GM23248 (cell line): Measurements from ENCODE around the gene C2CD4A.

ENCODE experiments used
- EZH2 ChIP-seq: fragments of 200-600 bp; sonication (generic); IDR thresholded peaks from 2 replicates; pipeline ENCODE4 v1.6.1; 2018; ENCODE audit warnings: antibody characterized with exemption, mild to moderate bottlenecking; ENCODE audit not compliant: insufficient read depth, poor library complexity, severe bottlenecking
- EZH2phosphoT487 ChIP-seq: fragments of 200-600 bp; sonication (generic); IDR thresholded peaks from 2 replicates; pipeline ENCODE4 v1.6.1; 2018; ENCODE audit warnings: antibody characterized with exemption, moderate library complexity, mild to moderate bottlenecking, low read depth; ENCODE audit not compliant: insufficient read depth

DNA sequence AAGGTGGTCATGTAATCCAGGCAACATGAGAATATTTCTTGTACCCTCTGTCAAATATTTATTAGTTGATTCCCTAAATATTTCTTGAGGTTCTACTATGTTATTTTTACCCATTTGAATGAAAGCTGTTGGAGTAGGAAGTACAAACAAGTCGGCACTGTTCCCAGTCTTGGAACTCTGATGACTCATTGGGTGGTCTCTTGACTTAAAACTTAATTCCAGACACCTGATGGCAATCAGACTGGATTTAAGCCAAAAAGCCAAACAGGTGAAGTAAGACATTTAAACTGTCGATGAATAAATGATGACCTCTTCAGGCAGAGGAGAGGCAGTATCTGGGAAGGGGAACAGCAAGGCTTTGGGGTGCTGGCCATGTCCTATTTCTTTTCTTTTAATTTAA lies 22.8 kb downstream of the C2CD4A start:
- no peak for TF ChIP-seq EZH2phosphoT487
- no peak for TF ChIP-seq EZH2
